HepG2 (cell line): Measurements from ENCODE around the gene HMGN1. TPM values are rescaled to one million over a fixed set of nuclear protein-coding genes. Genes with fewer than 3 reads are reported as not detected.

Source experiments
- ARNT ChIP-seq: fragments of 450-650 bp; IDR thresholded peaks from 2 replicates; pipeline ENCODE4 v1.6.1; 2017
- BCL6 ChIP-seq: IDR thresholded peaks from 2 replicates; pipeline ENCODE4 v1.6.1; 2016; ENCODE audit warnings: missing genetic modification reagents, missing compliant biosample characterization
- CENPBD1 ChIP-seq: sonication (generic); formaldehyde crosslinking; IDR thresholded peaks from 2 replicates; pipeline ENCODE4 v1.8.0; 2022; ENCODE audit warnings: missing genetic modification reagents, low read depth, mild to moderate bottlenecking, borderline replicate concordance
- EEA1 ChIP-seq: sonication (generic); formaldehyde crosslinking; IDR thresholded peaks from 2 replicates; pipeline ENCODE4 v1.5.1; 2020; ENCODE audit warnings: mild to moderate bottlenecking, missing genetic modification reagents, borderline replicate concordance
- ERF ChIP-seq: IDR thresholded peaks from 2 replicates; pipeline ENCODE4 v1.6.1; 2018; ENCODE audit warnings: missing biosample characterization, missing genetic modification reagents
- GFI1 ChIP-seq: sonication (generic); formaldehyde crosslinking; IDR thresholded peaks from 2 replicates; pipeline ENCODE4 v1.5.0; 2020; ENCODE audit warnings: missing genetic modification reagents, mild to moderate bottlenecking, borderline replicate concordance
- HMG20B ChIP-seq: conservative IDR thresholded peaks from 2 replicates; pipeline ENCODE4 v1.6.1; 2016; ENCODE audit warnings: missing genetic modification reagents, missing compliant biosample characterization
- HMGA1 ChIP-seq: sonication (generic); formaldehyde crosslinking; conservative IDR thresholded peaks from 2 replicates; pipeline ENCODE4 v1.4.0; 2020; ENCODE audit warnings: missing genetic modification reagents
- KDM2A ChIP-seq: sonication (generic); formaldehyde crosslinking; IDR thresholded peaks from 2 replicates; pipeline ENCODE4 v1.4.0; 2020; ENCODE audit warnings: low read depth, missing genetic modification reagents, borderline replicate concordance
- MBD4 ChIP-seq: IDR thresholded peaks from 2 replicates; pipeline ENCODE4 v1.6.1; 2012; ENCODE audit warnings: low read length, inconsistent platforms, borderline replicate concordance
- MLLT10 ChIP-seq: sonication (generic); formaldehyde crosslinking; IDR thresholded peaks from 2 replicates; pipeline ENCODE4 v1.4.0; 2020; ENCODE audit warnings: missing genetic modification reagents
- NR2F2 ChIP-seq: IDR thresholded peaks from 2 replicates; pipeline ENCODE4 v1.6.1; 2012; ENCODE audit warnings: low read depth, inconsistent platforms, borderline replicate concordance
- RORA ChIP-seq: sonication (generic); formaldehyde crosslinking; IDR thresholded peaks from 2 replicates; pipeline ENCODE4 v1.5.0; 2020; ENCODE audit warnings: mild to moderate bottlenecking, missing genetic modification reagents, moderate library complexity
- RXRA ChIP-seq: sonication (generic); formaldehyde crosslinking; IDR thresholded peaks from 2 replicates; pipeline ENCODE4 v1.5.1; 2020; ENCODE audit warnings: missing genetic modification reagents
- SSRP1 ChIP-seq: IDR thresholded peaks from 2 replicates; pipeline ENCODE4 v1.6.1; 2016; ENCODE audit warnings: control low read depth
- TBX2 ChIP-seq: sonication (generic); formaldehyde crosslinking; IDR thresholded peaks from 2 replicates; pipeline ENCODE4 v1.5.0; 2020; ENCODE audit warnings: missing genetic modification reagents, mild to moderate bottlenecking, borderline replicate concordance
- ZBTB10 ChIP-seq: sonication (generic); formaldehyde crosslinking; IDR thresholded peaks from 2 replicates; pipeline ENCODE4 v1.4.0; 2020; ENCODE audit warnings: missing genetic modification reagents, borderline replicate concordance
- ZFP36 ChIP-seq: fragments of 150-350 bp; IDR thresholded peaks from 2 replicates; pipeline ENCODE4 v1.6.1; 2018; ENCODE audit warnings: borderline replicate concordance, low read length, low read depth; ENCODE audit not compliant: partially characterized antibody
- ZNF20 ChIP-seq: sonication (generic); formaldehyde crosslinking; IDR thresholded peaks from 2 replicates; pipeline ENCODE4 v1.4.0; 2020; ENCODE audit warnings: mild to moderate bottlenecking, moderate library complexity, missing genetic modification reagents
- ZNF33B ChIP-seq: sonication (generic); formaldehyde crosslinking; IDR thresholded peaks from 2 replicates; pipeline ENCODE4 v1.5.1; 2020; ENCODE audit warnings: mild to moderate bottlenecking, missing genetic modification reagents
- ZNF414 ChIP-seq: sonication (generic); formaldehyde crosslinking; IDR thresholded peaks from 2 replicates; pipeline ENCODE4 v1.5.0; 2020; ENCODE audit warnings: missing genetic modification reagents
- ZNF549 ChIP-seq: sonication (generic); formaldehyde crosslinking; IDR thresholded peaks from 2 replicates; pipeline ENCODE4 v1.5.0; 2020; ENCODE audit warnings: missing genetic modification reagents
- ZNF557 ChIP-seq: sonication (generic); formaldehyde crosslinking; IDR thresholded peaks from 2 replicates; pipeline ENCODE4 v1.4.0; 2020; ENCODE audit warnings: missing genetic modification reagents
- ZNF737 ChIP-seq: sonication (generic); formaldehyde crosslinking; IDR thresholded peaks from 2 replicates; pipeline ENCODE4 v1.5.0; 2020; ENCODE audit warnings: missing genetic modification reagents, mild to moderate bottlenecking, borderline replicate concordance
- ZUFSP ChIP-seq: sonication (generic); formaldehyde crosslinking; IDR thresholded peaks from 2 replicates; pipeline ENCODE4 v1.9.0; 2021; ENCODE audit warnings: missing genetic modification reagents, mild to moderate bottlenecking, borderline replicate concordance
- polyA plus RNA-seq, 8 experiments: library from polyadenylated mRNA; depleted of rRNA in 3 of 8; stranded (reverse) in 7 of 8; unstranded in 1 of 8; fragments of >200 nt; fragmentation: Illumina TruSeq in 4 of 8; extraction: Trizol in 4 of 8; gene quantifications; 2 replicates each; pipeline versions ENCODE4 v1.2.1 to v1.2.3, GENCODE V29; 2011 to 2016; ENCODE audit warnings: low read depth in 4 of 8, missing spikeins in 1 of 8, mixed read lengths in 1 of 8; ENCODE audit not compliant: insufficient read depth in 1 of 8
- total RNA-seq, 5 experiments: library from RNA; depleted of rRNA; stranded (reverse); fragments of >200 nt; fragmentation: Illumina TruSeq; extraction: Trizol; gene quantifications; 2 replicates each; pipeline ENCODE4 v1.2.3, GENCODE V29; 2016; ENCODE audit warnings: low read depth in 1 of 5

Gene HMGN1
- total and polyA plus RNA-seq, 2 of the 13 experiments (the other 11 are each of a cell fraction or from before 2014, with no cell fraction given): 104 to 286 TPM

GRCh38 chr21:39379986-39380891, 31.4 kb upstream of the HMGN1 start (continued):
- TF ChIP-seq CENPBD1 (no peak), ZNF557 (CRISPR knock-in tag) (no peak), ZUFSP (CRISPR knock-in tag) (no peak), RXRA (CRISPR knock-in tag) (0 out of 2 replicates have a peak, but pooled peaks have one; percentile 24), ZNF33B (CRISPR knock-in tag) (no peak), ERF (CRISPR knock-in tag) (peak; percentile 74), BCL6 (CRISPR knock-in tag) (no peak), EEA1 (no peak), ARNT (no peak), NR2F2 (no peak), MLLT10 (CRISPR knock-in tag) (no peak), HMGA1 (CRISPR knock-in tag) (no peak), SSRP1 (CRISPR knock-in tag) (no peak), ZNF549 (CRISPR knock-in tag) (no peak), MBD4 (no peak), TBX2 (CRISPR knock-in tag) (0 out of 2 replicates have a peak, but pooled peaks have one; percentile 33), ZNF414 (0 out of 2 replicates have a peak, but pooled peaks have one; percentile 68), GFI1 (CRISPR knock-in tag) (no peak), ZNF737 (no peak), ZBTB10 (no peak), ZFP36 (no peak), RORA (no peak), ZNF20 (no peak), HMG20B (CRISPR knock-in tag) (no peak), KDM2A (CRISPR knock-in tag) (peak; percentile 55; the same call in 1 of the 2 replicates)
